Breast epithelium (tissue), 4 donors: ENCODE results near the gene ADORA3. TPM values are rescaled to one million over a fixed set of nuclear protein-coding genes. Genes with fewer than 3 reads are reported as not detected.

Experiments used
- DNase-seq, 2 donors: peaks; one replicate each; pipeline ENCODE4 v3.0.0-alpha.2; 2019; ENCODE audit warnings: low spot score in 2 of 2
- H3K27ac ChIP-seq, 2 donors: fragments of 200-600 bp; sonication (generic) in 1 of 2; one replicate each; pipeline ENCODE4 v1.5.1; 2016 to 2019; ENCODE audit warnings: mild to moderate bottlenecking in 1 of 2
- H3K27me3 ChIP-seq, 2 donors: fragments of 200-600 bp; sonication (generic) in 1 of 2; one replicate each; pipeline versions ENCODE4 v1.5.1 to v1.6.0; 2017 to 2019; ENCODE audit warnings: control low read depth in 1 of 2, mild to moderate bottlenecking in 1 of 2
- H3K36me3 ChIP-seq: fragments of 200-600 bp; one replicate; pipeline ENCODE4 v1.5.1; 2019
- H3K4me1 ChIP-seq, 2 donors: fragments of 200-600 bp; sonication (generic); one replicate each; pipeline ENCODE4 v1.5.1; 2016 to 2019; ENCODE audit warnings: control low read depth in 1 of 2
- H3K4me3 ChIP-seq, 3 donors: fragments of 200-600 bp; sonication (generic); 1 replicate in 2 of 3; 2 replicates in 1 of 3; pipeline ENCODE4 v1.5.1; 2016 to 2019; ENCODE audit warnings: mild to moderate bottlenecking in 3 of 3, moderate library complexity in 2 of 3
- H3K9me3 ChIP-seq, 2 donors: fragments of 200-600 bp; sonication (generic) in 1 of 2; one replicate each; pipeline ENCODE4 v1.5.1; 2016 to 2019; ENCODE audit warnings: control low read depth in 1 of 2
- POLR2A ChIP-seq: fragments of 450-650 bp; IDR thresholded peaks from one replicate; pipeline ENCODE4 v1.6.1; 2016; ENCODE audit warnings: antibody characterized with exemption, mild to moderate bottlenecking, moderate library complexity
- POLR2AphosphoS5 ChIP-seq, 3 donors: sonication (generic); formaldehyde crosslinking; IDR thresholded peaks; one replicate each; pipeline ENCODE4 v1.6.1; 2017; ENCODE audit warnings: antibody characterized with exemption in 3 of 3
- intact Hi-C: fragments of 100-400 bp; cut with DNase I; formaldehyde crosslinking; loops from one replicate; pipeline ENCODE4 v1.15.1; 2023; ENCODE audit warnings: low total_unique reads
- total RNA-seq, 3 donors: library from RNA; depleted of rRNA; stranded (reverse); fragments of >200 nt; gene quantifications; one replicate each; pipeline ENCODE4 v1.1.0, GENCODE V29; 2016
- TF ChIP-seq, protein P1 (sequence below), 3 donors: fragments of 450-650 bp; IDR thresholded peaks; one replicate each; pipeline ENCODE4 v1.5.1; 2016 to 2017; ENCODE audit warnings: antibody characterized with exemption in 3 of 3, mild to moderate bottlenecking in 3 of 3, moderate library complexity in 3 of 3

Gene ADORA3
- total RNA-seq, 3 donors from 2014 or later: 9.5 to 13.8 (median 13.2) TPM

DNA sequence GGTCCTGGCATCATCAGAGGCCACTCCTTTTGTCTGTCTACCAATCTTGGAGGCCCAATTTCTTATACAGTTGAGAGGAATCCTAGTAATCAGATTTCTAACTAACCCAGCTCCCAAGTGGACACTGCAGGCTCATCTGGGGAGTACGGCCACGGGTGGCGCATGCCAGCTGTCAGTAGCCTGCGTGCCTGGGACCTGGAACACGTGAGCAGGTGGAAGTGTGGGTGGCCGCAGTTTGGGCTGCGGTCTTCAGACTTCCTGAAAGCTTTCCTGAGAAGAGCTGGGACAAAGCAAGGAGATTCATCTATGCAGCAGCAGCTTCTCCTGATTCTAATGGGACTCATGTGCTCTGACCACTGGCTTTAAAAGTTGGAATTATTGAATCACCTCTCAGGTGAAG, 12.4 kb downstream of the ADORA3 start:
- H3K4me1 ChIP-seq: no peaks in the 10 kb centered on the region
- H3K9me3 ChIP-seq: no peaks in the 10 kb centered on the region
- no peak for DNase-seq
- H3K27ac ChIP-seq: no peak overlapping the region
- TF ChIP-seq POLR2A: no peak
- TF ChIP-seq, protein P1, sequence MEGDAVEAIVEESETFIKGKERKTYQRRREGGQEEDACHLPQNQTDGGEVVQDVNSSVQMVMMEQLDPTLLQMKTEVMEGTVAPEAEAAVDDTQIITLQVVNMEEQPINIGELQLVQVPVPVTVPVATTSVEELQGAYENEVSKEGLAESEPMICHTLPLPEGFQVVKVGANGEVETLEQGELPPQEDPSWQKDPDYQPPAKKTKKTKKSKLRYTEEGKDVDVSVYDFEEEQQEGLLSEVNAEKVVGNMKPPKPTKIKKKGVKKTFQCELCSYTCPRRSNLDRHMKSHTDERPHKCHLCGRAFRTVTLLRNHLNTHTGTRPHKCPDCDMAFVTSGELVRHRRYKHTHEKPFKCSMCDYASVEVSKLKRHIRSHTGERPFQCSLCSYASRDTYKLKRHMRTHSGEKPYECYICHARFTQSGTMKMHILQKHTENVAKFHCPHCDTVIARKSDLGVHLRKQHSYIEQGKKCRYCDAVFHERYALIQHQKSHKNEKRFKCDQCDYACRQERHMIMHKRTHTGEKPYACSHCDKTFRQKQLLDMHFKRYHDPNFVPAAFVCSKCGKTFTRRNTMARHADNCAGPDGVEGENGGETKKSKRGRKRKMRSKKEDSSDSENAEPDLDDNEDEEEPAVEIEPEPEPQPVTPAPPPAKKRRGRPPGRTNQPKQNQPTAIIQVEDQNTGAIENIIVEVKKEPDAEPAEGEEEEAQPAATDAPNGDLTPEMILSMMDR (IDR thresholded peaks at IDR 0.05): no peak
- TF ChIP-seq POLR2AphosphoS5 (IDR thresholded peaks at IDR 0.05): no peak
- intact Hi-C loops: no loop called here
- H3K4me3 ChIP-seq: no peak overlapping the region
- no peaks in the 10 kb centered on the region for H3K36me3 ChIP-seq
- no peaks in the 10 kb centered on the region for H3K27me3 ChIP-seq

DNA sequence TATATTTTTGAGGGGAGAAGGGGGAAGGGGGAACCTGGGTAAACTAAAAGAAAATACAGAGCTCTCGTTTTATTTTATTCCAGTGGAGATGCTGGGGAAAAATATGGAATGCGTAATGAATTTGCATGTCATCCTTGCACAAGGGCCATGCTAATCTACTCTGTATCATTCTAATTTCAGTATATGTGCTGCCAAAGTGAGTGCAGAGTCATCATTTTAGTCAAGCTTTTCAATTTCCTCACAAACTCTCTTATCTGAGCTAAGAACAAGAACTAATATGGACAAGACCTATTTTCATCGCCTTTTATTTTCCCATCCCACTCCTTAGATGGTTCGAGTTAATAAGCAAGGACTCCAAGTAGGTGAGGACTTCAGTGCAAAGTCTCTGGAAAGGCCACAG, 13.2 kb downstream of the ADORA3 start:
- no peak for DNase-seq
- no peaks in the 10 kb centered on the region for H3K27me3 ChIP-seq
- intact Hi-C loops: no loop called here
- H3K36me3 ChIP-seq: no peaks in the 10 kb centered on the region
- TF ChIP-seq, protein P1 (IDR thresholded peaks at IDR 0.05): no peak
- no peak for TF ChIP-seq POLR2AphosphoS5 (IDR thresholded peaks at IDR 0.05)
- no peak for TF ChIP-seq POLR2A
- no peak overlapping the region for H3K4me3 ChIP-seq
- H3K4me1 ChIP-seq: no peaks in the 10 kb centered on the region
- no peaks in the 10 kb centered on the region for H3K9me3 ChIP-seq
- peak overlapping the region in 1 of 2 donors; percentile 7 for H3K27ac ChIP-seq

DNA sequence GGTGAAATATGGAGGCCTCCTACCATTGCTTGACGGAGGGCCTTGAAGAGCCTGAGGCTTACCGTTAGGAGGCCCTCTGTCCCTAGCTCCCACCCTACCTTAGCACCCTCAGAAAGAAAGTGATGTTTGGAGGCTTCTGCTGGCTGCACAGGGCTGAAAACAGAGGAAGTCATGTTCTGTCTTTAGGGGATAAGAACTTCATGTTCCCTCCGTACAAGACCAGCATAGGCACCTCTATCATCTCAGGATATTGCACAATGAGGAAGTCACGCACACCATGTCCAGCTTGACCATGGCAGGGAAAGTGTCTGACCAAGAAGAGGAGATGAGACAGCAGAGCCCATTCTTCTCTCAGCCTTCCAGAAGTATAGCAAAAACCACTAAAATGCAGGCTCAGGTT, 13.8 kb downstream of the ADORA3 start:
- H3K4me1 ChIP-seq: no peaks in the 10 kb centered on the region
- no peak overlapping the region for H3K4me3 ChIP-seq
- intact Hi-C loops: no loop called here
- DNase-seq: no peak
- H3K27ac ChIP-seq: peak overlapping the region in 1 of 2 donors; percentile 32
- no peaks in the 10 kb centered on the region for H3K36me3 ChIP-seq
- no peaks in the 10 kb centered on the region for H3K9me3 ChIP-seq
- TF ChIP-seq, protein P1 (IDR thresholded peaks at IDR 0.05): no peak
- TF ChIP-seq POLR2AphosphoS5 (IDR thresholded peaks at IDR 0.05) (peak in 1 of 3 donors; percentile 50), POLR2A (no peak)
- no peaks in the 10 kb centered on the region for H3K27me3 ChIP-seq

DNA sequence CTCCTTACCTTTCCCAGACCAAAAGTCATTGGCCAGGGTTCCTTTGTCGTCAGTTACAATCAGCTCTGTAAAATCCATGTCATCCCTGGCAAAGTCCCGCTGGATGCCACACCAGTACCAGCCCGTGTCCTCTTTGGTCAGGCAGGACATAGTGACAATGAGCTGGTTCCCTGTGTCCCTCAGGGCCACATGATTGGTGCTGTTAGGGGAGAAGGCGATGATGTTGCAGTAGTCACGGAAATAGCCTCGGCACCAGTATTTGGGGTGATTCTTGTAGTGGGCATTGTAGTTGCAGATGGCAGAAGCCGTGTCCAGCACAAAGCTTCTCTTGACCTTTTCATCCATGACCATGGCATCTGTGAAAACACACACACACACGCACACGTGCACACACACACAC, 14.8 kb downstream of the ADORA3 start:
- no peak for DNase-seq
- intact Hi-C loops: no loop called here
- no peak overlapping the region for H3K4me3 ChIP-seq
- no peak overlapping the region for H3K27ac ChIP-seq
- TF ChIP-seq, protein P1 (IDR thresholded peaks at IDR 0.05): no peak
- no peaks in the 10 kb centered on the region for H3K4me1 ChIP-seq
- no peaks in the 10 kb centered on the region for H3K9me3 ChIP-seq
- H3K36me3 ChIP-seq: no peaks in the 10 kb centered on the region
- no peaks in the 10 kb centered on the region for H3K27me3 ChIP-seq

DNA sequence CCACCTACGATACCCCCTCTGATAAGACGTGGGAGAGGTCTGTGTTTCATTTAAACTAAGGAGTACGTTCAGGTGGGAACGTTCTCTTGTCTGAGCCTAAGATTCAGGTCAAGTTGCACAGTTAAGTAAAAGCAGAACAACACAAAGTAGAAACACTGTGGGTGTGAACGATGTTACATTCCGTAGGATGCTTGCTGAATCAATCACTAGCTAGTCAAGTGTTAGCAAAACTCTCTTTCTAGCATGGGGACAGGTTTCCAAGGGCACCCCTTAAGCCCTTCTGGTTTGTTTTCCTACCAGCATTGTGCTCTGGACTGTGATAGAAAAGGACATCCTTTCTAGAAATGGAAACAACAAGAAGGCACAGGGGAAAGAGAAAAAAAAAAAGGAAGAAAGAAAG, 16.3 kb downstream of the ADORA3 start:
- intact Hi-C loops: no loop called here
- DNase-seq: no peak
- H3K4me3 ChIP-seq: no peak overlapping the region
- H3K27me3 ChIP-seq: no peaks in the 10 kb centered on the region
- H3K36me3 ChIP-seq: no peaks in the 10 kb centered on the region
- no peak overlapping the region for H3K27ac ChIP-seq
- H3K9me3 ChIP-seq: no peaks in the 10 kb centered on the region
- TF ChIP-seq, protein P1 (IDR thresholded peaks at IDR 0.05): no peak
- no peak for TF ChIP-seq POLR2A
- TF ChIP-seq POLR2AphosphoS5 (IDR thresholded peaks at IDR 0.05): no peak
- no peaks in the 10 kb centered on the region for H3K4me1 ChIP-seq
